Esophagus muscularis mucosa (tissue), 3 donors: ENCODE data around the gene USP33.

ENCODE experiments used
- CTCF ChIP-seq, 3 experiments: fragments of 200-600 bp in 2 of 3; fragments of 450-650 bp in 1 of 3; sonication (generic) in 2 of 3; IDR thresholded peaks; one replicate each; pipeline ENCODE4 v1.5.1; 2017 to 2019; ENCODE audit warnings: antibody characterized with exemption in 3 of 3, mild to moderate bottlenecking in 2 of 3, moderate library complexity in 1 of 3
- POLR2A ChIP-seq: fragments of 450-650 bp; IDR thresholded peaks from one replicate; pipeline ENCODE4 v1.6.1; 2017; ENCODE audit warnings: antibody characterized with exemption, moderate library complexity, mild to moderate bottlenecking, low read depth
- POLR2AphosphoS5 ChIP-seq, 2 donors: sonication (generic); formaldehyde crosslinking; IDR thresholded peaks; one replicate each; pipeline ENCODE4 v1.6.1; 2017; ENCODE audit warnings: antibody characterized with exemption in 2 of 2

GRCh38 chr1:77659879-77660593 is 99.6 kb downstream of the USP33 start:
- TF ChIP-seq CTCF (IDR thresholded peaks at IDR 0.05): no peak
- no peak for TF ChIP-seq POLR2A
- no peak for TF ChIP-seq POLR2AphosphoS5 (IDR thresholded peaks at IDR 0.05)
